Measurements from ENCODE around the gene ABLIM3.

The ABLIM3 gene

DNA sequence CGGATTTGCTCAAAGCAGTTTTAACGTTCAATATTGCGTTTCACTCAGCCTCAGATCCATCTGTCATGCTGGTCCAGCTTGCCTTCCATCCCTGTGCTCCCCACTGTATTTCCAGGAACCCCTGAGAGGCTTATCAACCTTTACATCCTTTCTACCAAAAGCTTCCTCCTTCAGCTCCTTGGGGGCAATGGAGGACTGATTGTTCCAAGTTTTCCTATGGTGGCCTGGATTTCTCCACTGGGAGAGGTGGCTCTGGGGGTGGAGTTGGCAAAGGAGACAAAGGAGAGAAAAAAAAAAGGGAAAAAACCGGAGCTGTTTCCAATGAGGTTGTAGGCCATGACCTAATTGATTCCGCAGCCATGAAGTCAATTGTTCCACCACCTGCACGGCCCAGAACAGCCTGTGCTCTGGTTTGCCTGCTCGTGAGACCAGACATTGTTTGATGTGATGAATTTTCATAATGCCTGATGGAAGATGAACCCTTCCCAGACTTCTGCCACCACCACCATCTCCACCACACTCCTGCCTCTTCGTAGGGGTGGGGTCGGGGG is 54.1 kb downstream of the ABLIM3 start:
- no peak for DNase-seq

DNA sequence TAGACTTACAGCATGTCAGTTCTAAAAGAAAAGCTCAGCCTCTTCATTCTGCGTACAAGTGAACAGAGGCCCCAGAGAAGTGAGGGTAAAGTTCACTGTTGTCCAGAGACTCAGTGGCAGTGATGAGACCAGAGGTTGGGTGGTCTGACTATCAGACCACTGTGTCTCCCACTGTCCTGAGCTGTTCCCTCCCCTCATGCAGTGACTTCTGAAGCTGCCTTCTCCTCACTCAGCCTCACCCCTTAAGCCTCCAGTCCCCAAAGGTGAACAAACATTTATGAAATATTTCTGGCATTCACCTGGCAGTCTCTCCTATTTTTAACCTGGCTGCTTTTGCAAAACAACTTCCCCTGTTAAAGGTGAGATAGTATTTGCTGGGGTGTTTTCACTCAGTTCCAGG is 54.7 kb downstream of the ABLIM3 start:
- DNase-seq: no peak

DNA sequence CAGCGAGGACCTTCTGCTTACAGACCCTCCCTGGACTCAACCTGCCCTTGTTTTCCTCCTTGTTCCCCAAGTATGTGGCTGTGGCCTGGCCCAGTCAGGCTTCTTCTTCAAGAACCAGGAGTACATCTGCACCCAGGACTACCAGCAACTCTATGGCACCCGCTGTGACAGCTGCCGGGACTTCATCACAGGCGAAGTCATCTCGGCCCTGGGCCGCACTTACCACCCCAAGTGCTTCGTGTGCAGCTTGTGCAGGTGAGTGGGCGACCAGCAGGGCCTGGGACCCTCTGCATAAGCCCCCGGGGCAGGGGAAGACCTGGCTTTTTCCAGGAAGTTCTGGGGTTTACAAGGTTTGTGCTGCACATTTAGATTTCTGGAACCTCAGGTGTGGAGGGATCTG is 56.9 kb downstream of the ABLIM3 start:
- no peak for DNase-seq

DNA sequence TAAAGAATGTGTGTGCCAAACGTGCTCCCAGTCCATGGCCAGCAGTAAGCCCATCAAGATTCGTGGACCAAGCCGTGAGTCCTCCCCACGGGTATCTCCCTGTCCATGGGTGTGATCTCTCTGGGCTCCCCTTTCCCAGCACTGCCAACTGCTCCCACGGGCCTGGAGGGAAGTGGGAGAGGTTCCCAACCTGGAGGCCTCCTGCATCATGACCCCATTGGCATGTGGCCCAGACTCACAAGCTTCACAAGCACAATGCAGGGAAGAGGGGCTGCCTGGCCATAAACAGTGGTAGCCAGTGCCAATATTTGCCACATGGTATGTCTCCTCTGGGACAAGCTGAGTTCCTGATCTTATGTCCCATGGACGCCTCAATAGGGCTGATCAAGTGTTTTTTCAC is 59.1 kb downstream of the ABLIM3 start:
- no peak for DNase-seq

DNA sequence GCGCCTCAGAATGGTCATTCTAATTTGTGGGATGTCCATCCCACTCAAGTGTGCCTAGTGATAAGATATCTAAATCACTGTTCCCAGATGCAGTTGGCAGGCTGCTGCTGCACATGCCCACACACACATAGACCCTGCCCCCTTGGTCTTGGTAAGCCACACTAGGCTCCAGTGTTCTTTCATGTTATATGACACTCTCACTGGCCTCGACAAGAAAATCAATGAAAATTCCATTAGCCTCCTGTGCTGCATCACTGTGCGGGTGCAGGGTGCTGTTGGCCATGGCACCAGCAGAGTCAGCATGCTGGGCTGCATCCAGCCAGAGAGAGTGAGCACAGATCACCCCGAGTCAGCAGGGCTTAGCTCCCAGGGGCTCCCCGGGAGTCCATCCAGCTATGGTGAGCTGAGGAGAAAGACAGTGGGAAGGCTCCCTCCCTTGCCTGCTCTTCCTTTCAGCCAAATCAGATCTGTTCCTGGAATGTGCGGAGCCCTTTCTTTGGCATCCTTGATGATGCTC is 59.9 kb downstream of the ABLIM3 start:
- DNase-seq: no peak

DNA sequence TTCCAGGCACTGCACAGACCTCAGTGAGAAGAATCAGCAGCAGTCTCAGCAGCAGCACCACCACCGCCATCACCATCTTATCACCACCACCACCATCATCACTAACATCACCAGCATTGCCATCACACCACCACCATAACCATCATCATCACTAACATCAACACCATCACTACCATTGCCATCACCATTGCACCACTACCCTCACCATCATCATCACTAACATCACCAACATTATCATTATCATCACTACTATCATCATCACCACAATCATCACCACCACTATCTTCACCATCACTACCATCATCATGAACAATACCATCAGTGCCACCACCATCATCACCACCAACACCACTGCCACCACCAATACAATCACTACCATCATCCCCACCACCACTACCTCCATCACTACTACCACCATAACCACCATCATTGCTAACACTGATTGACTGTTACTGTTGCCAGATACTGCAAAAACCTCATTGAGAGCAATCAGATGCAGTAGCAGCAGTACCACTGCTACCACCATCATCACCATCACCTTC is 61.7 kb downstream of the ABLIM3 start:
- no peak for DNase-seq

DNA sequence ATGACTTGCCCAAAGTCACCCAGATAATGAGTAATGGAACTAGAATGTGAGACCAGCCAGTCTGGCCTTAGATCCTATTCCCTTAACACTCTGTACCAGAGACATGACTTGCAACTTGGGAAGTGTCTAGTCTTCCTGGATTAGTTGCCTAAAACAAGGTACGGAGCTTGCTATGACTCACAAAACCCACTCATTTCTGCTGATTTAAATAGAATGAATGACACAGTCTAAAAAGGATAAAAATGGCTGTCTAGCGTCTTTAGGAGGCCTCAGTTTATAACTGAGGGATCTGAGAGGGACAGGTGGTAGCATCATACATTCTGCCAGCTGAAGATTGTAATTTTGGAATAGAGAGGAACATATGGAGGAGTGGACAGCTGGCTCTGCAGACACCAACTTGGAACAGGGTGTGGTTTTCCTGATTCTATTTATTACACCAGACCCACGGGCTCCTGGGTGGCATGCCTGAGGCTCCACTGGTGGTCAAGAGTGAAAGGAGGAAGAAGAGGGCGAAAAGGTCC is 62.7 kb downstream of the ABLIM3 start:
- DNase-seq: no peak

DNA sequence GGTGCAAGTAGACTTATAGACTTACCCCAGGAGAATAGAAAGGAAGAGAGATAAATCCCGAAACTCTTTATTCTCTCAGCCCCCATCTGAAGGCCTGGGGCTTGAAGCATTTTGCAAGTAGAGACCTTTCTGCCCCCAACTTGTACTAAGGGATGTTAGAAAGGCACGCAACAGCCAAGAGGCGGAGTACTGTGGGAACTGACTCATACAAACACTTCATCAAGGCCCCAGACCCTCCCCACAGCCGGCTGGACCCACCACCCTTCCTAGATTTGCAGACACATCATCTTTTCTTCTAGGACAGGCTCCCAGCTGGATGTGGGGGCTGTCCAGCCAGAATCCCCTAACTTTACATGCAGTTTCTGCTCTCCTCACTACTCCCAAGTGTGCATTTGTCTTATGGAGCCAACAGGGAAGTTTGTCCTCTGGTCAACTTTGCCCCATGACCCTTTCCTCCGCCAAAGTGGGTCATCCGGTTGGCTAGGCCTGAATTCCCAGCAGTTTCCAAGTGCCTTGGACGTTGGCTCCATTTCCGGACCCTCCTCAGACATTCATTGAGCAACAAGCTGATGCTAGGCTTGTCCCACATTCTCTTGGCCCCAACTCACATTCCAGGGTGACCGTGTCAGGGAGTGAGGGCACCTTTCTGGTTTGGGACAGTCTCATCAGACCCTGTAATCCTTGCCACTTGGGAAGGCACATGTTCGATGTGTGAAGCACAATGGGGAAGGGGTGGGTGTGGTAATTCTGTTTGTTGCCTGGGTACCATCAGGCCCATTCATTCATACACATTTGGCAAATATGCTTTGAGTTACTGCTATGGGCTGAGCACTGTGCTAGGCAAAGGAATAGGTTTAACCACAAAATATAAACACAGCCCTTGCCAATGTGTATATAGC is 64.6 kb downstream of the ABLIM3 start:
- DNase-seq: no peak

DNA sequence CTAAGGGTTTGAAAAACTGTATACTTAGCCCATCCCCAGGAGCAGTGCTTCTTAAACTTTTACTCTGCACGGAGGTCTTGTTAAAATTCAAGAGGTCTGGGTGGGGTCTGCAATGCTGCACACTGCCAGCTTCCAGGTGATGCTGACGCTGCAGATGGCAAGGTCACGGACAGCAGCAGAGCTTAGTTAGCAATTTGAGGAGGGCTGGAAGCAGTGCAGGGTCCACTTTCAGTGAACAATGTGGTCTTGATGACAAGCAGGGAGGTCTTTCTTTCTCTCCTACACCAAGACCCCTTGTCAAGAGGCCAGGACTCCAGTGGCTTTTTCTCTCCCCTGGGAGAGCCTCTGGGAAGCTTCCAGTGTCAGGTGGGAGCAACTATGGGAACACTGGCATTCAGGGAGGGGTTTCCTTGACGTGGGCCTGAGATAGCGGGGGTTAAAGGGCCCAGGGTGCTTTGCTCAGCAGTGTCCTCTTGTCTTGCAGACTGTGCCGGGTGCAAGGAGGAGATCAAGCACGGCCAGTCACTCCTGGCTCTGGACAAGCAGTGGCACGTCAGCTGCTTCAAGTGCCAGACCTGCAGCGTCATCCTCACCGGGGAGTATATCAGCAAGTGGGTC is 65.3 kb downstream of the ABLIM3 start:
- no peak for DNase-seq

DNA sequence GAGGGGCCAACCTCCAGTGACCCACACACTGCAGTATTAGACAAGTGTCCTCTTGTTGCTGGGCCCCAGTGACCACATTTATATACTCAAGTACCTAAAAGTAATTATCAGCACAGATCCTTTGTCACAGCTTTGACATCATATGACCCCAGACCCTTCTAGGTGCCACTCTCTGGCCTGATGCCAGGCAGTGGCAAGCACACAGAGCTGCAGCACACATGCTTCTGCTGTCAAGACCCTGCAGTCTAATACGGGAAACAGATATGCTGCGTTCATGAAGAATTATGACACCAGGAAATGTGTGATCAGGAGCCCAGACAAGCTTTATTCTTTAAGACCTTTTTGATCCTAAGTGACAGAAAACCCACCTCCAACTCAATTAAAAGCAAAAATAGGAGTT is 66.5 kb downstream of the ABLIM3 start:
- DNase-seq: no peak

DNA sequence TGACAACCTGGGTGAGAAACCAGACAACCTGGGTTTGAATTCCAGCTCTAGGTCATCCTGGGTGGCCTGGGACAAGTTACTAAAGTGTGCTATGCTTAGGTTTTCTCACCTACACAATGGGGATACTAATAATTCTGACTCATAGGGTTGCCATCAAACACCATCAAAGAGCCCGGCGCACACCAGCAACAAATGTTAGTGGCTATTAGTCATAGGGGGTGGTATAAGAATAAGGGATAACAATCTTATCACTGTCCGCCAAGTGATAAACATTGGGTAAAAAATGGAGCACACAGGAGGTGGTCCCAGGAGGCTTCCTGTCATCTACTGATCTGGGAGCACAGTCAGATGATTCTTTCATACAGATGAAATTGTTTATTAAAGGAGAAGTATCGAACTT is 68.9 kb downstream of the ABLIM3 start:
- DNase-seq: no peak

DNA sequence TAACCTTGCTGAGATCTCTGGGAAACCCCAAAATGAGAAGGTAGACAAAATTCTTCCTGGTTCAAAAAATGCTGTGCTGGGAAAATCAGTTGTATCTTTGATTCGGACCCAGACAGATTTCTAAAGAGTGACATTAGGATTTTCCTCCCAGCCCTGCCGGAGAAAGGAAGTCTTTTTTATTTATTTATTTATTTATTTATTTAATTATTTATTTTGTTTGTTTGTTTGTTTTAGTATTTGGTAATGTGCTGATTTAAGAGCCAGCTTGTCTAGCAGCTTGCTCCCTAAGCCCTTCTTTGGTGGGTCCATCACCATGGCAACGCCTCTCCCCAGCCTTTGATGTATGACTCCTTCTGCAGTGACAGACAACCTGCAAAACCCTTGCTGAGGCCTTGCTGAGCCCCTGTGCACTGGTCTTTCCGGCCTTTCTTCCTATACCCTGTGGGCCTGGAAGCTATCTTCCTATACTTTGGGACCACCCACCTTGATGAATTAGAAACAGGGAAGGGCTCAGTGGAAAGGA is 69.7 kb downstream of the ABLIM3 start:
- DNase-seq: no peak

DNA sequence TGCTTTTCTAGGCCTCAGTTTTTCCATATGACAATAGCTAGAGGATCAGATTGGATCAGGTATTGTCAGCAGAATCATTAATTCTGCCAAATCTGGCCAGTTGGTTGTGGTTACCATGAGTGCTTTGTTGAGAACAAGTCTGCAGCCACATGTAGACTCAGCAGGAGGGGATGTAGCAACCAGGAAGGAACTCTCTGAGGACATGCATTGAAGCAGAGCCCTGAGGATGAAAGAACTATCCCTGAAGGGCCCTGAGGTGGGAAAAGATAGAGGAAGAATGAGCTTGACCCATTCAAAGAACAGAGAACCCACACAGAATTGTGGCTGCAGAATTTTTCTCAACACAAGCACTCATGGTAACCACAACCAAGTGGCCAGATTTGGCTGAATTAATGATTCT is 70.3 kb downstream of the ABLIM3 start:
- DNase-seq: no peak

DNA sequence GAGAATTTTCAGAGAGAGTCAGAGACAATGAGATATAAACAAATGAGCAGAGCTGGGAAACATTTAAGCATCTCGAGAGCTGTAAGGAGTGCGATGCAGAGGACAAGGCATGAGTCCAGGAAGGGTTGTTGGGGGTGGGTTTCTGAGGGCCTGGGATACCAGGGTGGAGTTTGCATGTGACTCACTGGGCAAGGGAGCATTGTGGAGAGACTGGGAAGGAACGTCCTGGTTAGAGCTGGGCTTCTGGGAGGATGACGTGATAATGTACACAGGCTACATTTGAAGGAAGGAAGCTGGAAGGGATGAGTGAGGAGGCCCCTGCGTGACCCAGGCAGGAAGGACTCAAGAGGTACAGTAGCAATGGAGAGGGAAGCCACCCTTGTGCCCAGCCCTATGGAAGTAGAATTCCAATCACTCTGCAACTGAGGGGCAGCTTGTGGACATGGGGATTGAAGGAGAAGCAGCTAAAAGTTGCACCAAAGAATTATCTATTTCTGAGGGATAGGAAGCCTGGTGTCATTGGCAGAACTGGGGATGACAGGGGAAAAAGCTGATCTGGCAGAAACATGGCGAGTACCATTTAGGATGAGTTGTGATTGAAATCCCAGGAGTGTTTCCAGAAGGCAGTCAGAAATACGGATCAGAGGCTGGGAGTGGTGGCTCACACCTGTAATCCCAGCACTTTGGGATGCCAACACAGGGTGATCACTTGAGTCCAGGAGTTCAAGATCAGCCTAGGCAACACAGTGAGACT is 71.1 kb downstream of the ABLIM3 start:
- no peak for DNase-seq

DNA sequence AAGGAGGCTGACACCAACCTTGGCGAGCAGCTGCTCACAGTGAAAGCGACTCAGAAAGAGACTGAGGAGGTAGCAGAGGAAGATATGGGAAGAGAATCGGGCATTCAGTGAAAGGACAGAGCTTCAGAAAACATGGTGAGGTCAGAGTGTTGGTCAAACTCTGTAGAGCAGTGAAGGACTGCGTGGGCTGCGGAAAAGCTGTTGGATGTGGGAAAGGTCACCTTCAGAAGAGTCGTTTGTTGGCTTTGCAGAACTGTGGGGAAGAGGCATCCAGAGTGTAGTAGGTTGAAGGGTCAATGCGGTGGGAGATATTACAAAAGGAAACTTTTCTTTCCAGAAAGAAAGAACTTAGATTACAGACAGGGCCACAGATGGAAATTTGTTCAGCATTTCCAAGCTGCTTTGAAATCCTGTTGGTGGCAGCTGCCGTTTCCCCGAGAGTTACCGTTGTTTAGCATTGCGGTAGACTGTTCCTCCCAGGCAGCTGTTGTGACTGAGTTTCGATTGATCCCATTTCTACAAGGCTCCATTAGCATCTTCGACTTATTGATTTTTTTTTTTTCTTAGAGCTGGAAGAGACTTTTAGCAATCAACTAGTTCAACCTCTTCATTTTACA is 72.1 kb downstream of the ABLIM3 start:
- no peak for DNase-seq

DNA sequence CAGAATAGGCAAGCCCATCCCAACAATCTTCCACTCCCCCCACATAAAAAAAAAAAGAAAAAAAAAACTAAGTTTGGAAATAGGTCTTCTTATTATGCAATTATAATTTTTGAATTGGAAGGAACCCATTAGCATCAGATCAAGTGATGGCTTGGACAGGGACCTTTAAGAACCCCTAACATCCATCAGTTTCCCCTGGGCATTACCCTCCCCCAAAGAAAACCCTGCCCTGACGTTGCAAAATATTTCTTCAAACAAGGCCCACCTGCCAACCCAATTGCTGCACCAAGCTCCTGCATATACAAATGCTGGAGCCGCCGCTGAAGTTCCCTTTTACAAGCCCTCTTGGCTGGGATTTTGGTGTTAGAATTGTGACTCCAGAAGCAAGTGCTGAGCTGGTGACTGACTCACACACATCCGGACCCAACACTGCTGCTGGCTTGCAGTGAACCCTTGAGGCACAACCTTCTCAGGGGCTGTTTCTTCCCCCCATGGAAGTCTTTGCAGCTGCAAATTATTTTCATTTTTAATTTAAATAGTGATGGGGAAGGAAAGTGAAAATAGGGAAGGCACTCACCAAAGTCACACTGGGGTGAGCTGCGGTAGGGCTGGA is 74.3 kb downstream of the ABLIM3 start:
- no peak for DNase-seq

DNA sequence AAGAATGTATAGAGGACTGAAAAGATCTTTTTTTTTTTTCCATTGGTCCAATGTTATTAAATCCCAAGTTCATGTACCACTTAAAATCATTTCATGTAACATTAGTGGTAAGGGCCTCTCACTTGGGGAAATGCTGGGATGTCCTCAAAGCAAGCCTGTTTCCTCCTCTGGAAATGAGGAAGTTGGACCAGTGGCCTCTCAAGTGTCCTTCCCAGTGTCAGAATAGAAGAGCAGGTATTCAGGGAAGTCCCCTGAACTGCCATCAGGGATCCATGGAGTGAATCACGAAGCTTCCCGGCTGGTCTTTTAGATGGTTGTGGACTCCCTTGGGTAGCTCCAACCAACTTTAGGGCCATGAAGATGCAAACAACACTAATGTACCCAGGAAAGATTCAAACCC is 75.2 kb downstream of the ABLIM3 start:
- no peak for DNase-seq

DNA sequence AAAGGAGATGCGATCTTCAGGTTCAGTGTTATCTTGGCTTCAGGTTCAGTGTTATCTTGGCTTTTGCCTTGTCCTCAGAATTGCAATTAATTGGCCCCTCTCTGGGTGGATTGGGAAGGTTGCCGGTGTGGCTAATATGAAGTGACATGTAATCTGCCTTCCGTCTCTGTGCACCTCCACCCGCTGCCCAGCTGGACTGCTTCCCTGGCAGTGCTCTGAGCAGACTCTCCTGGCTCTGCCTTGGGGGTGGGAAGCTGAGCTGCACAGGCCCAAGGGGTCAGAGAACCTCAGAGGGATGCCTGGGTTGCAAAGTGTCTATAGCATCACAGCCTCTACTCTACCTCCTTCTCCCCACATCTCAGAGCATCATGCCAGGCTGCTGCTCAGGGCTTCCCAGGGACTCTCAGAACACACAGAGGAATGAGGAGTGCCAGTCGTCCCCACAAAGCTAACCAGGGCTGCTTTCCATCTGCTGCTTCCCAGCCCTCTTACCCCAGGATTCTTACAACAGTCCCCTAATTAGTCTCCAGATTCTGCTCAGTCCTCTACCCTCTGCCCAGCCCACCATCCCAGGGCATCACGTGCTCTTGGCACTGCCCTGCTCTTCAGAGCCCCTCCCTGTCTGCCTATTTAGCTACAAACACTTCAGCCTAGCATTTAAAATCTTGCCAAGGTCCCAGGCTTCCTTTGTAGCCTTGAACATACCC is 76.0 kb downstream of the ABLIM3 start:
- no peak for DNase-seq

DNA sequence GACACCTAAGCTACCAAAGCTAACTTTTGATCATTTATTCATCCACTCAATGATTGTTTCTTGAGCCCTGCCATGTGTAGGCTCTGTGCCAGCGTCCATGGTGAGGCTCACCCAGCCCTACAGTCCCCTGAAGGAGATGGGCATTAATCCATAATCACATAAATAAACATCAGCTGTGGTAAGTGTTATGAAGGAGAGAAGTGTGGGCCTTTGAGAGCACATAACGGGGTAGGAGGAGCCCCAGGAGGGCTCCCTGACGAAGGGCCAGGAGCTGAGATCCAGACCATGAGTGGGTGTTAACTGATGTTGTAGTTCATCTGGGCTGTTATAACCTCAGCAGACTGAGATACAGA is 76.5 kb downstream of the ABLIM3 start:
- no peak for DNase-seq

DNA sequence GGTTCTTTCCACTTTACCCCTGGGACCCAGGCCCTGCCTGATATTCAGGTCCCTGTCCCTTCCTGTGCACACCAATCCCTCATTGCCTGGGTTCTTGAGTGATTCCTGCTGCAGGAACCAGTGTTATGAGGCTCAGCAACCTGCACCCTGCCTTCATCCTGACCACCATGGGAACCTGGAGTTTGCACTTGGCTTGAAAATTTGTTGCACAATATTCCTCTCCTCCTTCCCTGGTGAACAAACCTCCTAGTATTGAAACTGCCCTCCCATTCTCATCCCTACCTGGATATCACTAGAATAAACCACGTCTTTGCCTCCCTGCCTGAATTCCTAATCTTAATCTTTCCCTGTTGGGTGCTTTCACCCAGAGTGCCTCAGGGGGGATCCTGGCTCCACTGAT is 78.3 kb downstream of the ABLIM3 start:
- no peak for DNase-seq

DNA sequence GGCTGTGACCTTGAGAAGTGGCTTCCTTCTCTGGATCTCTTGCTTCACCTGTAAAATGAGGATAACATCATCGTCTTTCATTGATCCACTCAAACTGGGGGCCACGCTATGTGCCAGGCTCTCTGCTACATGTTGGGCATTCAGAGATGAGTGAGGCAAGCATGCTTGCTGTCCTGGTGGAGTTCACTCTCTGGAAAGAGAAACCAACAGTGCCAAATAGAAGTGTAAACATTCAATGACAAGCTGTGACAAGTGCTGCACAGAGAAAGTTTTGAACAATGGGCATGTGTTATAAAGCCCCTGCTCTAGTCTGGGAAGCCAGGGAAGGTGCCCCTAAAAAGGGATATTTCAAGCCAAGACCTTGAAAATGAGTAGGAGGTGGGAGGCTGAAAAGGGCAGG is 79.5 kb downstream of the ABLIM3 start:
- DNase-seq: no peak

All from hematopoietic multipotent progenitor cell treated with erythropoietin and hydrocortisone succinate and interleukin-3 and kit ligand, for 8 days (in vitro differentiated cells).